ENCODE measurements around the gene CLEC4G. TPM values are rescaled to one million over a fixed set of nuclear protein-coding genes. Genes with fewer than 3 reads are reported as not detected.

The CLEC4G gene
- polyA plus RNA-seq, 1 donor from 2014 or later, result not detected

DNA sequence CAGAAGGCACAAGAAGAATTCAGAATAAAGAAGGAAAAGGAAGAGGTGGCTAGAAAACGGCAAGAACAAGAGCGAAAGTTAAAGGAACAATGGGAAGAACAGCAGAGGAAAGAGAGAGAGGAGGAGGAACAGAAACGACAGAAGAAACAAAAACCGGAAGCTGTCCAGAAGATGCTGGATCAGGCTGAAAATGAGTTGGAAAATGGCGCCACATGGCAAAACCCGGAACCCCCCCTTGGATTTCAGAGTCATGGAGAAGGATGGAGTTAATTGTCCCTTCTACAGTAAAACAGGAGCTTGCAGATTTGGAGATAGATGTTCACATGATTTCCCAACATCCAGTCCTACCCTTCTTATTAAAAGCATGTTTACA lies 8.8 kb upstream of the CLEC4G start:
- no peak overlapping the region for H3K27ac ChIP-seq (ENCODE audit: low read length)
- H3K4me2 ChIP-seq (ENCODE audit: low read length), result no peak overlapping the region
- H3F3A ChIP-seq (ENCODE audit: insufficient read depth, low read length, poor library complexity, severe bottlenecking), result no peaks in the 10 kb centered on the region
- no peaks in the 10 kb centered on the region for H3K9me3 ChIP-seq (ENCODE audit: low read length)
- peaks cover 1% of the 10 kb centered on the region for H3K27me3 ChIP-seq (ENCODE audit: insufficient read depth, low read depth, low read length)
- no peaks in the 10 kb centered on the region for H3K36me3 ChIP-seq (ENCODE audit: insufficient read depth, low read length)
- TF ChIP-seq EZH2 (IDR thresholded peaks at IDR 0.05; ENCODE audit: borderline replicate concordance, insufficient read depth, low read length, poor library complexity, severe bottlenecking) (no peak), SMC3 (conservative IDR thresholded peaks at IDR 0.05; ENCODE audit: poor library complexity) (no peak), POLR2AphosphoS5 (IDR thresholded peaks at IDR 0.05) (no peak), TAF1 (IDR thresholded peaks at IDR 0.05; ENCODE audit: low read depth) (no peak), RAD21 (conservative IDR thresholded peaks at IDR 0.05) (no peak), EP300 (conservative IDR thresholded peaks at IDR 0.05; ENCODE audit: poor library complexity, severe bottlenecking) (no peak), MXI1 (conservative IDR thresholded peaks at IDR 0.05; ENCODE audit: poor library complexity, severe bottlenecking) (no peak)
- TF ChIP-seq, protein P1, sequence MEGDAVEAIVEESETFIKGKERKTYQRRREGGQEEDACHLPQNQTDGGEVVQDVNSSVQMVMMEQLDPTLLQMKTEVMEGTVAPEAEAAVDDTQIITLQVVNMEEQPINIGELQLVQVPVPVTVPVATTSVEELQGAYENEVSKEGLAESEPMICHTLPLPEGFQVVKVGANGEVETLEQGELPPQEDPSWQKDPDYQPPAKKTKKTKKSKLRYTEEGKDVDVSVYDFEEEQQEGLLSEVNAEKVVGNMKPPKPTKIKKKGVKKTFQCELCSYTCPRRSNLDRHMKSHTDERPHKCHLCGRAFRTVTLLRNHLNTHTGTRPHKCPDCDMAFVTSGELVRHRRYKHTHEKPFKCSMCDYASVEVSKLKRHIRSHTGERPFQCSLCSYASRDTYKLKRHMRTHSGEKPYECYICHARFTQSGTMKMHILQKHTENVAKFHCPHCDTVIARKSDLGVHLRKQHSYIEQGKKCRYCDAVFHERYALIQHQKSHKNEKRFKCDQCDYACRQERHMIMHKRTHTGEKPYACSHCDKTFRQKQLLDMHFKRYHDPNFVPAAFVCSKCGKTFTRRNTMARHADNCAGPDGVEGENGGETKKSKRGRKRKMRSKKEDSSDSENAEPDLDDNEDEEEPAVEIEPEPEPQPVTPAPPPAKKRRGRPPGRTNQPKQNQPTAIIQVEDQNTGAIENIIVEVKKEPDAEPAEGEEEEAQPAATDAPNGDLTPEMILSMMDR (IDR thresholded peaks at IDR 0.05; ENCODE audit: poor library complexity, severe bottlenecking), result no peak
- TF ChIP-seq, protein P2, sequence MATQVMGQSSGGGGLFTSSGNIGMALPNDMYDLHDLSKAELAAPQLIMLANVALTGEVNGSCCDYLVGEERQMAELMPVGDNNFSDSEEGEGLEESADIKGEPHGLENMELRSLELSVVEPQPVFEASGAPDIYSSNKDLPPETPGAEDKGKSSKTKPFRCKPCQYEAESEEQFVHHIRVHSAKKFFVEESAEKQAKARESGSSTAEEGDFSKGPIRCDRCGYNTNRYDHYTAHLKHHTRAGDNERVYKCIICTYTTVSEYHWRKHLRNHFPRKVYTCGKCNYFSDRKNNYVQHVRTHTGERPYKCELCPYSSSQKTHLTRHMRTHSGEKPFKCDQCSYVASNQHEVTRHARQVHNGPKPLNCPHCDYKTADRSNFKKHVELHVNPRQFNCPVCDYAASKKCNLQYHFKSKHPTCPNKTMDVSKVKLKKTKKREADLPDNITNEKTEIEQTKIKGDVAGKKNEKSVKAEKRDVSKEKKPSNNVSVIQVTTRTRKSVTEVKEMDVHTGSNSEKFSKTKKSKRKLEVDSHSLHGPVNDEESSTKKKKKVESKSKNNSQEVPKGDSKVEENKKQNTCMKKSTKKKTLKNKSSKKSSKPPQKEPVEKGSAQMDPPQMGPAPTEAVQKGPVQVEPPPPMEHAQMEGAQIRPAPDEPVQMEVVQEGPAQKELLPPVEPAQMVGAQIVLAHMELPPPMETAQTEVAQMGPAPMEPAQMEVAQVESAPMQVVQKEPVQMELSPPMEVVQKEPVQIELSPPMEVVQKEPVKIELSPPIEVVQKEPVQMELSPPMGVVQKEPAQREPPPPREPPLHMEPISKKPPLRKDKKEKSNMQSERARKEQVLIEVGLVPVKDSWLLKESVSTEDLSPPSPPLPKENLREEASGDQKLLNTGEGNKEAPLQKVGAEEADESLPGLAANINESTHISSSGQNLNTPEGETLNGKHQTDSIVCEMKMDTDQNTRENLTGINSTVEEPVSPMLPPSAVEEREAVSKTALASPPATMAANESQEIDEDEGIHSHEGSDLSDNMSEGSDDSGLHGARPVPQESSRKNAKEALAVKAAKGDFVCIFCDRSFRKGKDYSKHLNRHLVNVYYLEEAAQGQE (IDR thresholded peaks at IDR 0.05; ENCODE audit: borderline replicate concordance), result no peak
- H3K9me2 ChIP-seq (ENCODE audit: insufficient read depth, low read length), result no peaks in the 10 kb centered on the region
- no peaks in the 10 kb centered on the region for H4K20me1 ChIP-seq (ENCODE audit: insufficient read depth)
- no peak overlapping the region for H2AFZ ChIP-seq (ENCODE audit: low read depth, low read length)
- no peak overlapping the region for H3K4me3 ChIP-seq (ENCODE audit: low read length)
- H3K9ac ChIP-seq (ENCODE audit: low read length), result no peak overlapping the region
- H3K79me2 ChIP-seq (replicated peaks; ENCODE audit: insufficient read depth, low read length), result no peaks in the 10 kb centered on the region

DNA sequence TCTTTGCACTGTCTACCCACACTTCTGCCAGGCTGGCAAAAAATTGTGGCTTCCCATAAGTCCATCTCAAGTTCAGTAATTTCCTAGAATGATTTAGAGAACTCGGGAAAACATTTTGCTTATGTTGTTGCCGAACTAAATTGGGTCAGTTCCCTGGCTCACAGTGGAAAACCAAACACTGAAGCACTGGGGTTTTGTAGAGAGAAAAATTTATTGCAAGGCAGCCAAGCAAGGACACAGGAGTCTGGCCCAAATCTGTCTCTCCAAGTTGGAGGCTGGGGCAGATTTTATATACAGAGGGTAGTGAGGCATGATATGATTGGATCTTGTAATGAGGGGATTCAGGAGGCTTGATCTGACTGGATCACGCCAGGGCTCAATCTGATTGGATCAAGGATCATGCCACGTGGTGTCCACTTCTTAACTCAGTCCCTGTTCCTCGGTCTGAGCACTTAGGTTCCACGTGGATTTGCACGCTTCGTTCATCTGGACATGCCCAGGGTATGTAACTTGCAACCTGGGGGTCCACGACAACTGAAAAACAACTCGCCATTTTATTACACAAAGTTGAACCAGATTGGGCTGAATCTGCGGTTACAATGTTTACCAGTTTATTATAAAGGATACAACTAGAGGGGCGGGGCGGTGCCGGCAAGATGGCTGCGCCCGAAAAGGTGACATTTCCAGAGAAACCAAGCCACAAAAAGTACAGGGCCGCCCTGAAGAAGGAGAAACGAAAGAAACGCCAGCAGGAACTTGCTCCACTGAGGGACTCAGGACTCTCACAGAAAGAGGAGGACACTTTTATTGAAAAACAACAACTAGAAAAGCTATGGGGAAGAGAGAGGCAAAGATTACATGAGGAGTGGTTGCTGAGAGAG lies 8.1 kb upstream of the CLEC4G start:
- H3K4me2 ChIP-seq (ENCODE audit: low read length), result no peak overlapping the region
- no peak overlapping the region for H2AFZ ChIP-seq (ENCODE audit: low read depth, low read length)
- H3K27me3 ChIP-seq (ENCODE audit: insufficient read depth, low read depth, low read length), result peaks cover 6% of the 10 kb centered on the region
- H3K9ac ChIP-seq (ENCODE audit: low read length), result no peak overlapping the region
- no peaks in the 10 kb centered on the region for H3K9me3 ChIP-seq (ENCODE audit: low read length)
- no peaks in the 10 kb centered on the region for H3K79me2 ChIP-seq (replicated peaks; ENCODE audit: insufficient read depth, low read length)
- no peak overlapping the region for H3K27ac ChIP-seq (ENCODE audit: low read length)
- H4K20me1 ChIP-seq (ENCODE audit: insufficient read depth), result no peaks in the 10 kb centered on the region
- TF ChIP-seq EZH2 (IDR thresholded peaks at IDR 0.05; ENCODE audit: borderline replicate concordance, insufficient read depth, low read length, poor library complexity, severe bottlenecking), result no peak
- TF ChIP-seq POLR2AphosphoS5 (IDR thresholded peaks at IDR 0.05), result no peak
- no peaks in the 10 kb centered on the region for H3K36me3 ChIP-seq (ENCODE audit: insufficient read depth, low read length)
- H3F3A ChIP-seq (ENCODE audit: insufficient read depth, low read length, poor library complexity, severe bottlenecking), result no peaks in the 10 kb centered on the region
- H3K4me3 ChIP-seq (ENCODE audit: low read length), result no peak overlapping the region
- H3K9me2 ChIP-seq (ENCODE audit: insufficient read depth, low read length), result no peaks in the 10 kb centered on the region

All from neural cell (in vitro differentiated cells).